ENCODE measurements around the gene BMP7. TPM values are rescaled to one million over a fixed set of nuclear protein-coding genes. Genes with fewer than 3 reads are reported as not detected.

Gene BMP7
- total and polyA plus RNA-seq, 9 of the 15 experiments (the other 6 are each of a cell fraction or from before 2014, with no cell fraction given) = 0.18 TPM; not detected in 8

GRCh38 chr20:57277398-57278105, 11.1 kb upstream of the BMP7 start:
- H3K9ac ChIP-seq (ENCODE audit: insufficient read depth in 1 of 2, low read depth in 2 of 2, low read length in 2 of 2) = no peak overlapping the region
- H3K27me3 ChIP-seq (ENCODE audit: control insufficient read depth in 2 of 2, insufficient read depth in 2 of 2, low read length in 2 of 2) = peaks cover 14 to 43% of the 10 kb centered on the region in 2 experiments; a peak in 4 of 5 replicates
- TF ChIP-seq ZNF184 (CRISPR knock-in tag; IDR thresholded peaks at IDR 0.05) (no peak), SNRNP70 (optimal IDR thresholded peaks at IDR 0.05; ENCODE audit: low read depth, low read length) (no peak), RBM25 (IDR thresholded peaks at IDR 0.05; ENCODE audit: low read depth, low read length, severe bottlenecking) (peak; percentile 24)
- TF ChIP-seq, protein P1, sequence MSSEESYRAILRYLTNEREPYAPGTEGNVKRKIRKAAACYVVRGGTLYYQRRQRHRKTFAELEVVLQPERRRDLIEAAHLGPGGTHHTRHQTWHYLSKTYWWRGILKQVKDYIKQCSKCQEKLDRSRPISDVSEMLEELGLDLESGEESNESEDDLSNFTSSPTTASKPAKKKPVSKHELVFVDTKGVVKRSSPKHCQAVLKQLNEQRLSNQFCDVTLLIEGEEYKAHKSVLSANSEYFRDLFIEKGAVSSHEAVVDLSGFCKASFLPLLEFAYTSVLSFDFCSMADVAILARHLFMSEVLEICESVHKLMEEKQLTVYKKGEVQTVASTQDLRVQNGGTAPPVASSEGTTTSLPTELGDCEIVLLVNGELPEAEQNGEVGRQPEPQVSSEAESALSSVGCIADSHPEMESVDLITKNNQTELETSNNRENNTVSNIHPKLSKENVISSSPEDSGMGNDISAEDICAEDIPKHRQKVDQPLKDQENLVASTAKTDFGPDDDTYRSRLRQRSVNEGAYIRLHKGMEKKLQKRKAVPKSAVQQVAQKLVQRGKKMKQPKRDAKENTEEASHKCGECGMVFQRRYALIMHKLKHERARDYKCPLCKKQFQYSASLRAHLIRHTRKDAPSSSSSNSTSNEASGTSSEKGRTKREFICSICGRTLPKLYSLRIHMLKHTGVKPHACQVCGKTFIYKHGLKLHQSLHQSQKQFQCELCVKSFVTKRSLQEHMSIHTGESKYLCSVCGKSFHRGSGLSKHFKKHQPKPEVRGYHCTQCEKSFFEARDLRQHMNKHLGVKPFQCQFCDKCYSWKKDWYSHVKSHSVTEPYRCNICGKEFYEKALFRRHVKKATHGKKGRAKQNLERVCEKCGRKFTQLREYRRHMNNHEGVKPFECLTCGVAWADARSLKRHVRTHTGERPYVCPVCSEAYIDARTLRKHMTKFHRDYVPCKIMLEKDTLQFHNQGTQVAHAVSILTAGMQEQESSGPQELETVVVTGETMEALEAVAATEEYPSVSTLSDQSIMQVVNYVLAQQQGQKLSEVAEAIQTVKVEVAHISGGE (CRISPR knock-in tag; IDR thresholded peaks at IDR 0.05) = peak in 1 of 3 experiments; percentile 78; a peak in 2 of 6 replicates
- intact Hi-C loops (cut with micrococcal nuclease) = no loop called here
- DNase-seq (ENCODE audit: extremely low read depth in 1 of 4, low spot score in 3 of 4) (no peak), ATAC-seq (no peak), FAIRE-seq (no peak)
- CTCF ChIA-PET (ENCODE audit: low intra/inter-chr PET ratio) = no interaction called here
- peaks cover 4% of the 10 kb centered on the region; the same call in 1 of the 2 replicates for H4K20me1 ChIP-seq (replicated peaks; ENCODE audit: control insufficient read depth, insufficient read depth, low read length)
- H3K4me3 ChIP-seq = no peak overlapping the region
- POLR2A ChIA-PET = no interaction called here
- H3K9me3 ChIP-seq (replicated peaks; ENCODE audit: control insufficient read depth, insufficient read depth, low read depth, low read length) = no peaks in the 10 kb centered on the region
- WGBS (ENCODE audit: insufficient coverage, low coverage, missing lambda C conversion rate) = 2% methylated on average over 7 of the region's 8 CpGs
- no TSS peak for BruUV-seq (replicated peaks)
- in situ Hi-C loops (cut with MboI) = no loop called here
- no peaks in the 10 kb centered on the region for H3K36me3 ChIP-seq (ENCODE audit: control insufficient read depth, insufficient read depth, low read length)
- H3K4me2 ChIP-seq (ENCODE audit: insufficient read depth, low read length) = no peak overlapping the region
- H3K9me1 ChIP-seq (ENCODE audit: control insufficient read depth, insufficient read depth, low read length) = peaks cover 2% of the 10 kb centered on the region
- no peak overlapping the region for H2AFZ ChIP-seq (ENCODE audit: low read depth, low read length)
- H3K4me1 ChIP-seq (replicated peaks in 1 of 2; ENCODE audit: control insufficient read depth in 2 of 2, insufficient read depth in 2 of 2, low read length in 2 of 2) = no peaks in the 10 kb centered on the region; a peak in 2 of 5 replicates
- no peaks in the 10 kb centered on the region for H3K79me2 ChIP-seq (ENCODE audit: control insufficient read depth, insufficient read depth, low read length)
- H3K27ac ChIP-seq (ENCODE audit: extremely low read depth, low read depth, low read length) = no peak overlapping the region

Data from K562 (cell line).